PFSK-1 (cell line): ENCODE data around the gene PEAK1.

Source experiments
- FOXP2 ChIP-seq: optimal IDR thresholded peaks from 2 replicates; pipeline ENCODE3; 2011; ENCODE audit warnings: borderline replicate concordance, control low read depth, inconsistent platforms; ENCODE audit not compliant: insufficient read depth; ENCODE audit errors: extremely low read length, extremely low read depth
- POLR2AphosphoS5 ChIP-seq: IDR thresholded peaks from 2 replicates; pipeline ENCODE4 v1.6.1; 2012; ENCODE audit warnings: low read depth, mild to moderate bottlenecking, control low read depth, low read length, moderate library complexity
- SIN3A ChIP-seq: IDR thresholded peaks from 2 replicates; pipeline ENCODE4 v1.6.1; 2012; ENCODE audit warnings: mild to moderate bottlenecking, low read length, moderate library complexity, borderline replicate concordance; ENCODE audit not compliant: insufficient read depth
- TAF1 ChIP-seq: IDR thresholded peaks from 2 replicates; pipeline ENCODE4 v1.6.1; 2012; ENCODE audit warnings: low read length, control low read depth, borderline replicate concordance; ENCODE audit not compliant: insufficient read depth
- TF ChIP-seq, protein P1 (sequence below), 2 experiments: IDR thresholded peaks; 2 replicates each; pipeline versions ENCODE4 v1.6.1 to v1.8.0; 2011 to 2012; ENCODE audit warnings: low read depth in 2 of 2, low read length in 2 of 2, control low read depth in 1 of 2, inconsistent platforms in 1 of 2, mild to moderate bottlenecking in 1 of 2, moderate library complexity in 1 of 2; ENCODE audit not compliant: insufficient read depth in 1 of 2

The PEAK1 gene

DNA sequence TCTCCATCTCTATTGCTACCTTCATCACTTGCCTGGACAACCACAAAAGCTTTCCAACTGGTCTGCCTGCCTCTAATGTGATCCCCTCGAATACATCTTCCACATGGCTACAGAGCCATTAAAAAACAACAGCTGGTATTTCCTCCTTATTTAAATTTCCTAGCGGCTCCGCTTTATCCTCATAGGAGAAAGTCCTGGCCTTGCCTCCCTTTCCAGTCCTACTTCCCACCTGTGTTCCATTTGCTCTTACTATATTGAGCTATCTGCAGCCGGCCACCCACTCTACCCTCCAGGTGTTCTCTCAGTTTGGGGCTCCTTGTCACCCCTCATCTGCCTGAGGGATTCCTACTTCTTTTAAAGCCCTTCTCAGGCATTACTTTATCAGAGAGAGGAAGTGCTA, 299.3 kb downstream of the PEAK1 start:
- no peak for TF ChIP-seq SIN3A
- TF ChIP-seq TAF1, result no peak
- TF ChIP-seq FOXP2, result no peak

DNA sequence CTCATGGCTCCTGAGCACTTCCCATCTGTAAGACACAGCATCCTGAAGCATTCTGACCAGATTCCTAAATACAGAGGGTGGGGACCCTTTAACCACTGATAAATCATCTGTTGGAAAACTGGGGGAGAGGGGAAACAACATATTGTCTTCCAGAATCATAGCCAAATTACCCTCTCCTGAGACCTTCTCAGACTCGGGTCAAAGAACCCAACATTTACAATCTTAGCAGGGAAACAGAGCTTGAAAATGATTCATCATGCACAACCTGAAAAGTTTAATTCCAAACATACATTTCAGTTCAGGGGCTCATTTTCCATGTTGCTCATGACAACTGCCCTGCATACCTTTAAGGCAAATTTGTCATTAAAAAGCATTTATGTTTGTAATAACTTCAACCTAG, 300.5 kb downstream of the PEAK1 start:
- TF ChIP-seq POLR2AphosphoS5 (no peak), TAF1 (no peak), SIN3A (no peak), FOXP2 (no peak)
- TF ChIP-seq, protein P1, sequence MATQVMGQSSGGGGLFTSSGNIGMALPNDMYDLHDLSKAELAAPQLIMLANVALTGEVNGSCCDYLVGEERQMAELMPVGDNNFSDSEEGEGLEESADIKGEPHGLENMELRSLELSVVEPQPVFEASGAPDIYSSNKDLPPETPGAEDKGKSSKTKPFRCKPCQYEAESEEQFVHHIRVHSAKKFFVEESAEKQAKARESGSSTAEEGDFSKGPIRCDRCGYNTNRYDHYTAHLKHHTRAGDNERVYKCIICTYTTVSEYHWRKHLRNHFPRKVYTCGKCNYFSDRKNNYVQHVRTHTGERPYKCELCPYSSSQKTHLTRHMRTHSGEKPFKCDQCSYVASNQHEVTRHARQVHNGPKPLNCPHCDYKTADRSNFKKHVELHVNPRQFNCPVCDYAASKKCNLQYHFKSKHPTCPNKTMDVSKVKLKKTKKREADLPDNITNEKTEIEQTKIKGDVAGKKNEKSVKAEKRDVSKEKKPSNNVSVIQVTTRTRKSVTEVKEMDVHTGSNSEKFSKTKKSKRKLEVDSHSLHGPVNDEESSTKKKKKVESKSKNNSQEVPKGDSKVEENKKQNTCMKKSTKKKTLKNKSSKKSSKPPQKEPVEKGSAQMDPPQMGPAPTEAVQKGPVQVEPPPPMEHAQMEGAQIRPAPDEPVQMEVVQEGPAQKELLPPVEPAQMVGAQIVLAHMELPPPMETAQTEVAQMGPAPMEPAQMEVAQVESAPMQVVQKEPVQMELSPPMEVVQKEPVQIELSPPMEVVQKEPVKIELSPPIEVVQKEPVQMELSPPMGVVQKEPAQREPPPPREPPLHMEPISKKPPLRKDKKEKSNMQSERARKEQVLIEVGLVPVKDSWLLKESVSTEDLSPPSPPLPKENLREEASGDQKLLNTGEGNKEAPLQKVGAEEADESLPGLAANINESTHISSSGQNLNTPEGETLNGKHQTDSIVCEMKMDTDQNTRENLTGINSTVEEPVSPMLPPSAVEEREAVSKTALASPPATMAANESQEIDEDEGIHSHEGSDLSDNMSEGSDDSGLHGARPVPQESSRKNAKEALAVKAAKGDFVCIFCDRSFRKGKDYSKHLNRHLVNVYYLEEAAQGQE (IDR thresholded peaks at IDR 0.05; ENCODE audit: insufficient read depth in 1 of 2, low read depth in 2 of 2, low read length in 2 of 2), result no peak

- TF ChIP-seq, protein P1 (IDR thresholded peaks at IDR 0.05; ENCODE audit: insufficient read depth in 1 of 2, low read depth in 2 of 2, low read length in 2 of 2), result no peak
- TF ChIP-seq TAF1 (no peak), FOXP2 (no peak), SIN3A (no peak), POLR2AphosphoS5 (no peak)
These were observed 301.0 kb downstream of the PEAK1 start for GRCh38 chr15:77118882-77119321.

DNA sequence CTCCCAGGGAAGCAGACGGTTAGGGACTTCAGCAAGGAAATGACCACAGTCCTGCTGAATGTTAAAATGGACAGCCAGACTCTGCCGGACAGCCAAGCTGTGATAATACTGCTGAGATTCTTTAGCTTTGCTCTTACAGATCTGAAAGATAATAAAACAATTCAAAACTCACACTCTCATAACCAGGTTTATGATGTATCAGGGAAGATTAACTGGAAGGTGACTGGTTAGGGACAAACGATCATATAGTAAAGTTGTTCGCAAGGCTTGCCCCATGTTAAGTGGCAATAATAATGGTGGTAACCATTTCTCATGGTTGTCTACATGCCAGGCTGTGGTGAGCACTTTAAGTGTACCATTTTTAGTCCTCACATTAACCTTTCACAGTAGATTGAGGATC, 304.7 kb downstream of the PEAK1 start:
- TF ChIP-seq FOXP2, result no peak
- TF ChIP-seq, protein P1 (IDR thresholded peaks at IDR 0.05; ENCODE audit: insufficient read depth in 1 of 2, low read depth in 2 of 2, low read length in 2 of 2), result no peak
- TF ChIP-seq TAF1, result no peak
- TF ChIP-seq POLR2AphosphoS5, result no peak
- TF ChIP-seq SIN3A, result no peak

DNA sequence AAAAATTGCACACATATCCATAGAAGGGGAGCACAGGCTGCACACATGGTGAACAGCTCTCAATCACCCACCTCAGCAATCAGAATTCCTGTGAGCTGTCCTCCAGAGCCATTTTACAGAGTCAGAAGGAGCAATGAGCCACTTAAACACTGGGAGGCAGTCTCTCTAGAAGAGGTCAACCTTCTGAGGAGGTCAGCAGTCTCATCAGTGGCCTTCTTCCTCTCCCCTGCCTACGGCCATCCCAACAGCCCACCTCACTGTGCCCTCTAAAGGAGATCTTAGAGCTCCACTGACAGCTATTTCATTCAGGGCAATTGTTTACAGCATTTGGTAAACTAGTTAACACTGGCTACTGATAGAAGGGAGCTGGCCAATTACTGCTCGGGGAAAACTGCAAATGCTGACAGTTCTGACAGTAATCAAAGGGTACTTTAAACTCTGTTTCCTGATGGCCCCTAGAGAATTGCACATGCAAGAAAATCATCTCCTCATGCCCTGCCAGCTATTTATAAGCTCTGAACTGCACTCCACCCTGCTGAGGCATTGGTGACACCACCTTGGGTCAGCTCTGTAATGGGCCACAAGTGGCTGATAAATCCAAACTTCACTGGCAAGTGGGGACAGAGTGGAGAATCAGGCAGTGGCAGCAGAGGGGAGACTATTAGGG, 306.9 kb downstream of the PEAK1 start:
- TF ChIP-seq, protein P1 (IDR thresholded peaks at IDR 0.05; ENCODE audit: insufficient read depth in 1 of 2, low read depth in 2 of 2, low read length in 2 of 2), result no peak
- TF ChIP-seq TAF1, result no peak
- TF ChIP-seq FOXP2, result no peak
